Nucleus accumbens (tissue), 56 donors: Measurements from ENCODE around the gene MR1.

Source experiments
- DNase-seq, 56 donors: peaks; one replicate each; lab custom pipeline; 2025; lab: John Stamatoyannopoulos, UW

Gene MR1

DNA sequence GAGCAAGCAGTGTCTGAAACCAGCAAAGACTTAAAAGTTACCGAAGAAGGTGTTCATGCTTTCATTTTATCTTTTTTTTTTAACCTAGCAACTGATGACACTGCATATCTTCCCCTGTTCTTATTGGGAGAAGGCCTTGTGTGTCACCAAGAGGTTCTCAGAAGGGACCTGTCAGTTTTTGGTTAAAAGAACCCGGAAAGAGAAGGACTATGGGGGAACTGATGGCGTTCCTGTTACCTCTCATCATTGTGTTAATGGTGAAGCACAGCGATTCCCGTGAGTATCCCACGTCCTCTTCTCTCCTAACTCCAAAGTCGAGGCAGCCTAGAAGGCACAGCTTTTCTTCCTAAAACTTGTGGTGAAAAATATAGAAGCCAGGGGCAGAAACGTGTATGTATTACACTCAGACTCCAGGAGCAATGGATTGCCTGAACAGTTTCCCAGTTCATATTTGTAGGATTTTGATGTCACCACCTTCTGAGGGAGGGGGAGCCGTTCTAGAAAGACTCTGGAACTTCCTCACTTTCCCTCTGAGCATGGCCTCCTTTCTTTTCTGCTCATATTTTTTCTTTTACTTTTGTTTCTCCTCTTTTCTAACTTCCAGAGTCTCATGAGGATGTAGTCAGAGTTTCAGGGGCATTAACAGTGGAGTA lies at the start of gene MR1:
MR1 (plus strand) TSS at position 185 of the 653 bp plus-strand sequence; CDS start at position 210, 25 bp downstream.
- peak in 22 of 56 donors; percentile 4 to 67 (median 20) for DNase-seq

DNA sequence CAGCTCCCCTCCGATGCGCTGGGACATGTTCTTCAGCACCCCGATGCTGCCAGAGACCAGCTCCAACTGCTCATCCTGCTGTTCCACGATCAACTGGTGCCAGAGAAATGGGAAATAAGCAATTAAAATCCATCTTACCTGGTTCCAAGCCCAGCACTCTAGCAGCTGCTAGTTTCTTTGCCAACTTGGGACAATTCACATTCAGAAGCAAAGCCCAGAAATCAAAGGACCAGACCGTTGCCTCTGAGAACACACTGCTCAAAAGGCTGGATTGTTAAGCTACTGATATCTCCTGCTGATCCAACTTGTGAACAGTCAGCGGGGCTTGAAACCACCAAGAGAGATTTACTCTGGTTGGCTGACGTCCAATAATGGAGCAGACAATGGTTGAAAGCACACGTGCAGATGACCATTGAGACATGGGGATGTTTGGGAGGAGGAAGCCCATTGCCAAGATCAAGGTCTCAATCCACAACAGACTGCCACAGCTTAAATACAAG lies 45.5 kb upstream of the MR1 start:
- DNase-seq, result peak in 10 of 56 donors; percentile 14 to 53 (median 28)

DNA sequence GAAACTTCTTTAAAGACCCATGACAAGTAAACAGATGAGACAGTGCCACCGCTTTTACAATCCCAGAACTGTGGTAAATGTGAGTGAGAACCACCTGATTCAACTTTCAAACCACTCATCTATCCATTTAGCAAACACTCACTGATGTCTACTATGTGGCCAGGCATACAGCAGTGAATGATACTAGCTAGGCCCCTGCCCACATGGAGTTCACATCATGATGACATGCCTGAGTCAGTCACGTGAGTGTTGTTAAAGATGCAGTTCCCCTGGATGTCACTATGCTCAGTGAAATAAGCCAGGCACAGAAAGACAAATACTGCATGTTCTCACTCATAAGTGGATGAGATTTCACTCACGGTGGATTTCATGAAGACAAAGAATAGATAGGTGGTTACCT lies 39.5 kb upstream of the MR1 start:
- DNase-seq, result no peak

DNA sequence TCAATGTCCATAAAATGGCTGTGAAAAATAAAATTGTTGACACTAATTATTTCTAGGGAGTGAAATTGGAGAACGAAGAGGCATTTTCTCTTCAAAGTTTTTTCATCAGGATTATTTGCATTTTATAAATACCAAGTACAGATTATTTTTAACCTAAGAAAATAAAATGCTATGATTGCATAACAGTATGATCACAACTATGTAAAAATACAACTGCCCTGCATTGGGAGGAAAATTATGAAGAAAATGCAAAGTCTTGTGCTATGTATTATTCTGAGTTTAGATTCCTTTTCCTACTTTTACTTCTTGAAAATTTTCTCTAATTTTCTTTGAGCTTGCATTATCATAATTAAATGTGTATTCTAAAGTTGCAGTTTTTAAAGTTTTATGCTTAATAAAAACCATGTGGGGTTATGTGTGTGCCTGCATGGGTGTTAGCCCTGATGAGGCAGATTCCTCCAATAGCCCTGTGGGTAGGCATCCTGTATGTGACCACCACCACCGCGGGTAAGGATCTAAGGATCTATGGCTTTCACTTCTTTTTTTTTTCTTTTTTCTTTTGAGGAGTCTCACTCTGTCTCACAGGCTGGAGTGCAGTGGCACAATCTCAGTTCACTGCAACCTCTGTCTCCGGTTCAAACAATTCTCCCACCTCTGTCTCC lies 35.8 kb upstream of the MR1 start:
- no peak for DNase-seq

DNA sequence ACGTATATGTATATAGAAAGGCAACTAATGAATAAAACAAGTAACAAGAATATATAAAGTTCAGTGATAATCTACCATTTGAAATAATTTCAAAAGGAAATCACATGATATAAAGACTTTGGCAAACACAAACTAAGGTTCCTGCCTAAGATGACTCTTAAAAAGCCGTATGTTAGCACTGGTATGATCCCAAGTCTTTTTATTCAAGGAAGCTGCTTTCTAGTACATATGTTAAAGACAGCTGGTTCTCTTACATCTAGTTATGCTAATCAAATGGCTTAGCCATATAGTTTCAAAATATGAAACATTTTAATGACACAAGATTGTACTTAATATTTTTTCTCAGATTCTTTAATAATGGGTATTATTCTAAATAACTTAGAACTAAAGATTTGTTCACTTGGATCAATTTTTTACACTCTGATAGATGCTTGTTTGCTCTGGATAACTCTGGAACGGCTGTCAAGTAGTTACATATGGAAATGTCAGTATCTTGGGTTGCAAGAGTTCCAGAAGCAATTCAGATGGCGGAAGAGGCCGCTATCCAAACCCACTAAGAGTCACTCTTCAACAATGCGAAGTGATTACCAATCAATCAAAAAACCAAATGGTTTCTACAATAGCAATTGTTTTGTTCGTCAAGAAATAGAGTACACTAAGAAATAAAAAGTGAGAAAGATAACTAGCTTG lies 32.5 kb upstream of the MR1 start:
- no peak for DNase-seq

DNA sequence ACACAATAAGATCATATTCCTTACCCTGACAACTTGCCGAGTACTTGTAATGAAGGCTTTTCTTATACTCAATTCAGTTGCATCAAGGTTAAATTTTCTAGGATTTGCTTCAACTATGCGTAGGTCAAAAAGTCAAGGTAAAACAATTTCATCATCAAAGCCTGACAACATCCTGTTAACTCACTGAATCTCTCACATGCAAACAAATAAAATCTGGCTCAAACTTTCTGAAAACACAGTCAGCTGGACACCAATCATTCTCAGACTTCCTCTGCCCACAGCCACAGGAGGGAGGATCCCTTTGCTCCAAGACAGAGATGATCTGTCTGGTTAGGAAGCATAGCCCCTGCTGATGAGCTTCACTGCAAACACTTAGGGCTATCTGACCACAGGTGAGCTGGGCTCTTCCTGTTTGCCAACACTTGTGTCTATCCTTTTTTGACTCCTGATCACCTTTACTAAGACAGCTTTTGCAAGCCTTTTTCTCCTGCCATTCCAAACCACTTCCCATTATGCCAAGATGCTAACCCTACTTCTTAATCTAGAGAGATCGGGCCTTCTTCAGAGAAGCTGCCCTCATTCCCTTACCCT lies 31.1 kb upstream of the MR1 start:
- DNase-seq, result no peak

DNA sequence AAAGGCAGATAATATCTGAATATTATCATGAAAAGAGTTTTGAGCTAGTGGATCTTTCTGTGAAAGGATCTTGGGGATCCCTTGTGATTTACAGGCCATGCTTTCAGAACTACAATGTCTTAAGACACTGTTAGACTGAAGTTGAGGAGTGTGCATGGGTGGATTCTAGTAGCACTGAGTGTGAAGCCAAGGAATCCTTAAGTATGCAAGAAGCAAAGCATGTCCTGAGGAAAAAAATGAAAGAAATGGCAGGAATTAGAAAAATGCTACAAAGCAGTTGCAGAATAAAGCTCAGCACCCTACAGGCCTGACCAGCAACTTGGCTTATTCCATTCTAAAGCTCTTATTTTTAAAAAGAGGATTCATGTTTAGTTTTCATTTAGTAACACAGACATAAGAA lies 23.0 kb upstream of the MR1 start:
- no peak for DNase-seq

DNA sequence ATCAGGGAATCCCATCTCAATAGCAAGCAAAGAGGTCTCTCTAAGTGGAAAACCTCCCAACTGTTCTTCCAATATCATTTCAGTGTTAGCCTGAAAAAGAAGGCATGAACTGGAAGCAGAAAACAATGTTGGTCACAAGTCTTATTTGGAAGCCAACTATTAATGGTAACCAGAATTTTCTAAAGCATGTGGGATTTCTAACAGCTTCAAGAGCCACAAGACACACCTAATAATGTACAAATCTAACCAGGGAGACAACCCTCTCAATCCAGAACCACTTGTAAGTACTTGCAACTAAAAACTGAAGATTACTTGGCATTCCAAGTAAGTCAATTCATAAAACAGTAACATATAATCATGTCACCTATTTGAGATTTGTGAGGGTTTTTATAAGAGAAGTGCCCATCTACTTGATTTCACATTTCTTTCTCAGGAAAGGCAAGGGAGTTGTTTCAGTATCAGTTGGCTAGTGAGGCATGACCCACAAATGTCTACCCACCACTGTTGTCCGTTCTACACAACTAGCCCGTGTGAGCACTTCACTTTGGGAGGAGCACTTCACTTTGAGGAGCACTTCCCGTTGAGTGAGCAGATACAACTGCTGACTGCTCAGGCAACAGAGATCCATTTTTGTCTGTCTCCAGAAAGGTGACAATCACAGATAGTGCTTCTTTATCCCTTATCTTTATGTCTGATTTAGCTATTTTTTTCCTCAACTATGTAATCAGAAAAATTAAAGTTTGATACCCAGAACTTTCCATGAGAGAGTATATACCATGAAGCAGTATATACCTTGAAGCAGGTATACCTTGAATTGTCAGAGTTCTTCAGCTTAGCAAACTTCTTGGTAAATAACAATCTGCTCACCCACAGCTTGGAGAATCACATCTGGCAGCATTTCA lies 22.2 kb upstream of the MR1 start:
- DNase-seq, result no peak

DNA sequence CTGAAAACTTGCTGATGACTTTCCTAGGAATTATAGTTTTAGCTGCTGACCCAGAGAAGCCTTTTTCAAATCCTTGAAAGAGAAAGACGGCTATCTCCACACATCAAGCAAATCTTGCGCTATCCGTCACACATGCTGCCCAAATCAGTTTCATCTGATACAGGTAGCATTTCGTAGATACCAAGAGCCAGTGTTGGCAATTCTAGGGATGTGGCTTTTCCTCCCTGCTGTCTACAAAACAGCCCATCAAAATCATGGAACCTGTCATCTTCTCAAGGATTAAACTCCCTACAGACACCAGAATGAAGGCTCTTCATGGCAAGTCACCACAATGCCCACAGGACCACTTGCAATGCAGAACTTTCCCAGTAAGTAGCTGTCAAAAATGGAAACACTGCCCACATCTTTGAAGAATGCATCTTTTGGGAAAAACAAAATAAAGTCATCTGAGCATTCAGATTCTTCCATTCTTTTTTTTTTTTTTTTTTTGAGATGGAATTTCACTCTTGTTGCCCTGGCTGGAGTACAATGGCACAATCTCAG lies 21.5 kb upstream of the MR1 start:
- no peak for DNase-seq

DNA sequence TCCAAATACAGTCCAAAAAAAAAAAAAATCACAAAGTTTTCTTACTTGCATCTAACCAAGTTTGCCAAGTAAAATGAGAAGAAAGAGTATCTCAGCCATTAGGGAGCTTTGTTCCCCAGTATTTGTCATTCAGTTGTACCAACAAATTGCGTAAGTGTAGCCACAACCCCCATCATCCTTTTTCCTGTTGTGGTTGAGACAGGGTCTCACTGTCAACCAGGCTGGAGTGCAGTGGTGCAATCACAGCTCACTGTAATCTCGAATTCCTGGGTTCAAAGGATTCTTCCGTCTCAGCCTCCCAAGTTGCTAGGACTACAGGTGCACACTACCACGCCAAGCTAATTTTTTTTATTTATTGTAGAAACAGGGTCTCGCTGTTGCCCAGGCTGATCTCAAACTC lies 20.6 kb upstream of the MR1 start:
- no peak for DNase-seq

DNA sequence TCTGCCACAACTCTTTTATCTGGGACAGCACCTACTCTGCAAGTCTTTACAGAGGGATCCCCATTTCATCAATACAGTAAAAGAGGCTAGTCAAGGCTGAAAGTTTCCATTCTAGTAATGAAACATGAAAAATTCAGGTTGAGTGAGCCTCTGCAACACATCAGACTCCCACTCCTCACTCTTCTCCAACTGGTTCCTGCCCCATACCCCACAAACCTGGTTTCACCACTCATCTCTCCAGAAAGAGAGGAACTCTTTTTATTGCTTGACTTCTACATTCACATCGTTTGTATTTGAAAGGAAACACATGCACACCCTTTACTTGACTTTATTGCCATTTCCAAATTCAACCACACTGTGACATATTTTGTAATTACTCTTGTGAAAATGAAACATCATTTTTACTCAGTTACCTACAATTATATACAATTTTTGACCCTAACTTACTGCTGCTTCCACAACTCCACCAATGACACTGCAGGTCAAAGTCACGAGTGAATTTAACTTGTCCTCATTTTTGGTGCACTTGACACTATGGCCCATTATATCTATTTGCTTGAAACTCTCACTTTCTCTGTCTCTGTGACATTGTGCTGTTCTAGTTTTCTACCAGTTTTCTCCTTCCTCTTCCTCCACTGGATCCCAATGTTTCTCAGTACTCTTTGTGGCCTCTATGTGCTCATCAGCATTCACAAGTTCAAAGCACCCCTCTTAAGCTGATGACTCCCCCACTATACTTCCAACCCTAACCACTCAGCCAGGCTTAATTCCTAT lies 19.1 kb upstream of the MR1 start:
- DNase-seq, result no peak

DNA sequence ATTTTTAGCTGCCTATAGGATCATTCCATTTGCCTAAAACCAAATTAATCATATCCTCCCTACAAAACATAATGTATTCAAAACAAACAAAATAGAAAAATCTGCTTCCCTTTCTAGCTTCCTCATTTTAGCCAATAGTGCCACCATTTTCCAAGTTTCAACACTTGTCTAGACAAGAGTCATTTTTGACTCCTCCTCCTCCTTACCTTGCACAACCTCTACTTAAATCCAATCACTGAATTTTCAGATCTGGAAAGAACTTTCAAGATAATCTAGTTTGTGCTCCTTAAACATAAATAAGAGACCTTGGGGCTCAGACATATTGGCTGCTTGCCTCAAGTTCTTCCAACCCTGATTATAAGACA lies 18.6 kb upstream of the MR1 start:
- no peak for DNase-seq

DNA sequence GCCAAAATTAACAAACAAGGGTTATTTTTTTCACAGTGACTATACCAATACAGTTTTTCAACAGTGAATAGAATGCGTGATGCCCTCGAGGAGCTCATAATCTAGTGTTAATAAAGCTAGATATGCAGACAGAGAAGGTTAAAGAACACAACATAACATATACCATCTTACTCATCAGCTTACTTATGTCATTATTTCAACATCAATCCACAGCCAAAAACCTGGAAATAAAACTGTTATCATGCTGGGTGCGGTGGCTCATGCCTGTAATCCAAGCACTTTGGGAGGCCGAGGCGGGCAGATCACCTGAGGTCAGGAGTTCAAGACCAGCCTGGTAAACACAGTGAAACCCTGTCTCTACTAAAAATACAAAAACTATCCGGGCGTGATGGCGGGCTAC lies 17.2 kb upstream of the MR1 start:
- DNase-seq, result no peak

DNA sequence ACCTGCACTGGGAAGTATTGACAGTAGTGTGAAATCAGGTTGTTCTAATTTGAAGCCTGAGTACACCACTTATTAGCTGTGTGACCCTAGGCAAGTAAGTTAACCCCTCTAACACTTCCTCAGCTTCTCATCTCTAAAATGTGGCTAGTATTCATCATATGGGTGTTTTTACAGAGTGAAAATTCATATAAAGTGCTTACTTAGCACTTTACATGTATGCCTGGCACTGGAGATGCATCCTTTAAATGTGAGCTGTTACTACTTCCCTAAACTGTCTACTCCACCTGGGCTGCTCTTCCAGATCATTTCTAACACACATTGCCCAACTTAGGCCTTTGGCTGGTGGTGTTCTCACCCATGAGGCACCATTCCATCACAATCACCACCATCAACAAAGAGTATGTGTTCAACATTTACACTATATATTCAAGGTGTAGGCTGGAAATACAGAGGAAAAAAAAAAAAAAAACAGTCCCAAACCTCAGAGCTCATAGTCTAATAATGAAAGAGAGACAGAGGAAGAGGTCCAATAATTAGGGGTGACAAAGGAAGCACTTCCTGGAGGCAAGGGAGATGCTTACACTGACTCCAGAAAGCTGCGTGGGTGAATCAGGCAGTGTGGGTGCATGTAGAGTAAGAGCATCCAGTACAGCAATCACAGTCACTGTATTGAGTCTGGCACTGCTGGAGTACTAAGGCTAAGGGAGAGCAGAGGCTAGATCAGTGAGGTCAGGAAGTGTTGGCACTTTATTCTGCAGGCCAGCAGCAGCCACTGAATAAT lies 14.7 kb upstream of the MR1 start:
- peak in 7 of 56 donors; percentile 2 to 24 (median 8) for DNase-seq

DNA sequence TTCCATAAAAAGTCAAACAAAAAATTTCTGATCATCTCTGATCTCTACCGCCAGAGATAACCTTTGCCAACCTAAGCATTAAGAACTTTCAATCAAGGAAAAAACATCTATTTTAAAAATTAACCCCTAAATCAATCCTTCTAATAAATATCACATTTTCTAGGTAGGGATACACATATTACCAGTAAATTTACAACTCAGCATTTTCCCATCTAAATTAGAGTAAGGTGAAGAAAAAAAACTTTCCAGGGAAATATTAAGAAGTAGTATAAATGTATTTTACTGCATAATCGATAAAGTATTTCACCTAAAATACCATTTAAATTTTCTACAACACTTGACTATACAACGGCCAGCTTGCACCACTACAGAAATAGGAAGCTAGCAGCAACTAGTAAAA lies 12.6 kb upstream of the MR1 start:
- DNase-seq, result no peak

DNA sequence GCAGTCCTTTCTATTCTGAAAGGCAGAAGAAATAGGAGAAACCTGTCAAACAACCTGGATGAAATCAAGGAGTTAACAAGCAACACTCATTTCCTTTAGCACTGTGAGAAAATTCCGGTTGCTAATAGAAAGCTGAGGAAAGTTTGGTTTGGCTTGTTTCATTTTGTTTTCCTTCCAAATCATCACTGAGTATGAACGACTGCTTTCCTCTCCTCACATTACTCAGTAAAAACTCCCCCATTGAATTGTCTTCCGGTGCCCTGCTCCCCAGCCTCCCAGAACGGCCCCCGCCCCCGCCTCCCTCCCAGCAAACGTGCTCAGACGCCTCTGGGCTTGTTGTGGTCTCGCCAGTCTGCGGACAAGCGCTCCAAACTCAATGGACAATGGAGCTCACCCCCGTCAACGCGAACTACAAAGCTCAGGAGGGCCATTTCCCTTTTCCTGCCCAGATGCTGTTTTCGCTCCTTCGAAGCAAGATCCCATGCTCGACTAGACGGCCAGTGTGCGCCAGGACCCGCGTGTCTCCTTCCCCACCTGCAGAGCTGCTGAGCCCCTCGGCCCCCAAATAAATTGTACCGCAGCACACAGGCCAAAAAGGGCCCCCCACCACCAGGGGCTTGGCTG lies 11.9 kb upstream of the MR1 start:
- DNase-seq, result peak in 47 of 56 donors; percentile 18 to 70 (median 52)

DNA sequence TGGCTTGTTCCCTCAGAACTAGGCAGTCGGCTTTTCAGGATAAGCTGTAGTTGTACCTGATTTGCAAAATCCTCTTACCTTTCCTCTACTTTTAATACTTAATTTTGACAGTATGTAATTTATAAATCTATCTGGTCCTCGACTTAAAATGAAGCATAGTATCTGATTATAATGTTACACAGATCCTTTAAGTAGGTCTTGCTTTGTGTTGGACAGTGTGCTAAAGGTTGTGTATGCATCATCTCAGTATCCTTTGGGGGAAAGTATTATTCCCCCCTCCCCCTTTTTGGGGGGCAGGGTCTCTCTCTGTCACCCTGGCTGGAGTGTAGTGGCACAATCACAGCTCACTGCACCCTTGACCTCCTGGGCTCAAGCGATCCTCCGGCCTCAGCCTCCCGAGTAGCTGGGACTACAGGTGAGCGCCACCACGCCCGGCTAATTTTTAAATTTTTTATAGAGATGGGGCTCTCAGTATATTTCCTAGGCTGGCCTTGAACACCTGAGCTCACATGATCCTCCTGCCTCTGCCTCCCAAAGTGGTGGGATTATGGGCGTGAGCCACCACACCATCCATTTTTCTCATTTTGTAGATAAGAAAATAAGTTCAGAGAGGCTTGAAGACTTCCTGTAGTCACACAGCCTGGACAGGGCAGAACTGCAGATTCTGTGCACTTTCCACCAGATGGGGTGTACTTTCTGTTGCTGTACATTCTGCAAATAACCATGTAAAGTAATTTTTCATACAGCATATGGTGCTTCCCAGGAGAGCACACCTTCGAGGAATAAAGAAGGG lies 10.3 kb upstream of the MR1 start:
- DNase-seq, result no peak
